HG03571 (cell line): ENCODE measurements around the gene LPIN1.

ENCODE experiments used
- ATAC-seq: cut with Tn5 transposase; IDR thresholded peaks from one replicate; pipeline ENCODE4 v1.9.1; 2021; ENCODE audit not compliant: unreplicated experiment

The LPIN1 gene, protein sequence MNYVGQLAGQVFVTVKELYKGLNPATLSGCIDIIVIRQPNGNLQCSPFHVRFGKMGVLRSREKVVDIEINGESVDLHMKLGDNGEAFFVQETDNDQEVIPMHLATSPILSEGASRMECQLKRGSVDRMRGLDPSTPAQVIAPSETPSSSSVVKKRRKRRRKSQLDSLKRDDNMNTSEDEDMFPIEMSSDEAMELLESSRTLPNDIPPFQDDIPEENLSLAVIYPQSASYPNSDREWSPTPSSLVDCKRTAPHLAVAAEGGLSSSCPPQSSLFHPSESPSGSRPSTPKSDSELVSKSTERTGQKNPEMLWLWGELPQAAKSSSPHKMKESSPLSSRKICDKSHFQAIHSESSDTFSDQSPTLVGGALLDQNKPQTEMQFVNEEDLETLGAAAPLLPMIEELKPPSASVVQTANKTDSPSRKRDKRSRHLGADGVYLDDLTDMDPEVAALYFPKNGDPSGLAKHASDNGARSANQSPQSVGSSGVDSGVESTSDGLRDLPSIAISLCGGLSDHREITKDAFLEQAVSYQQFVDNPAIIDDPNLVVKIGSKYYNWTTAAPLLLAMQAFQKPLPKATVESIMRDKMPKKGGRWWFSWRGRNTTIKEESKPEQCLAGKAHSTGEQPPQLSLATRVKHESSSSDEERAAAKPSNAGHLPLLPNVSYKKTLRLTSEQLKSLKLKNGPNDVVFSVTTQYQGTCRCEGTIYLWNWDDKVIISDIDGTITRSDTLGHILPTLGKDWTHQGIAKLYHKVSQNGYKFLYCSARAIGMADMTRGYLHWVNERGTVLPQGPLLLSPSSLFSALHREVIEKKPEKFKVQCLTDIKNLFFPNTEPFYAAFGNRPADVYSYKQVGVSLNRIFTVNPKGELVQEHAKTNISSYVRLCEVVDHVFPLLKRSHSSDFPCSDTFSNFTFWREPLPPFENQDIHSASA

DNA sequence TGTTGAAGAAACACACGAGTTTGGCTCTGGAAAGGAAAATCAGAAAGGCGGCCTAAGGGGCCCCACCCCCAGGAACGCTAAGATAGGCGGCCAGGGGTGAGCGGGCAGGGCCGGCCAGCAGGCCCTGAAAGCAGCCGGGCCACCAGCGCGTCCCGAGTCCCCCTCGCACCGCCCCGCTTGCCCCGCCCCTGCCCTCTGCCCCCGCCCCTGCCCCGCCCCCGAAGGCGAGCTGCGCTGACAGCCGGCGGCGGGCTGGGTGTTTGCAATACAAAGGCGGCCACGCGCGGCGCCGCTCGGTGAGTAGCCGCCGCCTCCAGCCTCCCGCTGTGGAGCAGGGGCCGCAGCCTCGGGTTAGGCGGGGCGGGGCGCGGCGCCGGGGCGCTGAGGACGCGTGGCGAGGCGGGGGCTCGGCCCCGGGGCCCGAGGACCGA lies at the start of gene LPIN1:
LPIN1 (plus strand) TSS at position 257 of the 431 bp plus-strand sequence. CDS start 18,910 bp downstream, outside the sequence.
- peak; percentile 45 for ATAC-seq

DNA sequence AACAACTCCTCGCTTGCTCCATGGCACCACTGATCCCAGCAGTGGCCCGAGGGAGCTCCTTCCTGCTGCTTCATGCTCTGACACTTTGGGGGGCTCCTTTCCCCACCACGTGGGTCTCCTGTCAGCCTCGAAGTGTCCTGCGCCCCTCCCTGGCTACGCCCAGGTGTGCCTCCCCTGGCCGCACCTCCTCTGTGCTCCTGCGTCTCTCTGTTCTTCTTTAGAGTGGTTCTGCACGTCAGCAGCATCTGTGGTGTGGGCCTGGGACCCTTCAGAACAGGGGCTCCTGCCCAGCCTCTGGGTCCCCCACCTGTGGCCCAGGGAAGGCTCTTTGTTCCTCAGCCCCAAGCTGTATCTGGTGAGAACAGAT lies 49.7 kb upstream of the LPIN1 start:
- no peak for ATAC-seq

DNA sequence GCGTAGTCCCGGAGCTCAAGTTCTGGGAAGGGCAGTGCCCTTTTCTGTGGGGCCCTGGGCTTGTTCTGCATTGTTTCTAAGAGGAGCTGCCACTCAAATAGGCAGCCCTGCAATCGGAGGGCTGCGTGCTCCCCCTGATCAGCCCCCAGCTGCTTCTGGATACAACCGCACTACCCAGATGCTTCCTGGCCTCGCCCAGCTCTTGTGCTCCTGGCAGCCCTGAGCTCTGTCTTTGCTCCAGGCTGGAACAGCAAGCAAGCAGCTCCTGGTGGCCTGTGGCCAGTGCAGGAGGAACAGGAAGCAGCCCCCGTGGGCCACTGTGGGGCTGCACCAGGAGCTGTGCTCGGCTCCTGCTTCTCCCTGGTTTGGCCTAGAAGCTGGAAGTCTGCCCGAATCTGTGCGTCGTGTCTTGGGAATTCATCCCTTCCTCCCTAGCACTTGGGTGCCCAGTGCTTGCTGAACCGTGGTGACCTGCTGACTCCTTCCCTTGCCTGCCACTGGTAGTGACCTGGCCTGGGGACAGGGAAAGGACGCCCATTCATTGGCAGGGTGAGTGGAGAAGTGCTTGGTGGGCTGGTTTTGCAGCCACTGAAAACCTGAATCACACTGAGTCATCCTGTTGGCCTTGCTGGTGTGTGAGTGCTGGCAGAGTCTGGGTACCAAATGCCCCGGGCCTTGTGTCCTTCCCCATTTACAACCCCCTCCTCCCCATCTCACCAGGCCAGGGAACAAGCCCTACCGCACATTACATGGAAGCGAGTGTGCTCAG lies 49.1 kb upstream of the LPIN1 start:
- no peak for ATAC-seq

DNA sequence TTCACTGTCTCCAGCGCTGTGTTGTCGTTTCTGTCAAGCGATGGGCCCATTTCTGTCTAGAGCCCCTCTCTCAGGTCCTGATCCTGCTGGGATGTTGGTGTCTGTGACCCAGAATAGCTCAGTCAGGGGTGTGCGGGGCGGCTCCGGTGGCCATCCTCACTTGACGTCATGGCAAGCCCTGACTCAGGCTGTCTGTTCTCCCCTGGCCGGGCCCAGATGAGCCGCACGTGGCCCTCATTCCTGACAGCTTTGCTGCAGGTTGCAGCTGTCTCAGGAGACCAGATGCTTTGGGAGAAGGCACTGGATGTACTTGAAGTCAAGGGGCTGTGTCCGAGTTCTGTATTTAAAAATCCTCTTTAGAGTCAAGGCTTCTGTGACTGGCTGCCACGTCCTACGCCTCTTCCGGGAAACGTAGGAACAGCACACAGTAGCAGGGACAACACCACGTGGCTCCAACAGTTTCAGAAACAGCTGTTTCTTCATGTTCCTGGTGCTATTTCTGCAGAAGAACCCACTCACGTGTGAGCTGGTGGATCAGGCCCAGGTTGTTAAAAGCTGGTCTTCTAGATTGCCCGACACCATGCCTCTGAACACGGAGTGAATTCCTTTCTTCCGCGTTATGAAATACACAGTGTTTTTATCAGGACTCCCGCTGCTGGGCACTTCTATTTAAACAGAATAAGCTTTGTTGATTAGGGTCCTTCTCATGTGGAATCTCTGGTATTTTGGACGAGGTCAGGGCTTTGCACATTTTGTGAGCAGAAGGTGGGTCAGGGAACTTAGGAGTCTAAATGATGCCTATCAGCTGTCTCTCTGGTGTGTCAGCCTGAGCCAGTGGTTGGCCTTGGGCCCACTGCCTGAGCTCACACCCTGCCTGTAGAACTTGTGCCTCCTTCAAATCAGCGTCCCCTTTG lies 48.2 kb upstream of the LPIN1 start:
- ATAC-seq = no peak

DNA sequence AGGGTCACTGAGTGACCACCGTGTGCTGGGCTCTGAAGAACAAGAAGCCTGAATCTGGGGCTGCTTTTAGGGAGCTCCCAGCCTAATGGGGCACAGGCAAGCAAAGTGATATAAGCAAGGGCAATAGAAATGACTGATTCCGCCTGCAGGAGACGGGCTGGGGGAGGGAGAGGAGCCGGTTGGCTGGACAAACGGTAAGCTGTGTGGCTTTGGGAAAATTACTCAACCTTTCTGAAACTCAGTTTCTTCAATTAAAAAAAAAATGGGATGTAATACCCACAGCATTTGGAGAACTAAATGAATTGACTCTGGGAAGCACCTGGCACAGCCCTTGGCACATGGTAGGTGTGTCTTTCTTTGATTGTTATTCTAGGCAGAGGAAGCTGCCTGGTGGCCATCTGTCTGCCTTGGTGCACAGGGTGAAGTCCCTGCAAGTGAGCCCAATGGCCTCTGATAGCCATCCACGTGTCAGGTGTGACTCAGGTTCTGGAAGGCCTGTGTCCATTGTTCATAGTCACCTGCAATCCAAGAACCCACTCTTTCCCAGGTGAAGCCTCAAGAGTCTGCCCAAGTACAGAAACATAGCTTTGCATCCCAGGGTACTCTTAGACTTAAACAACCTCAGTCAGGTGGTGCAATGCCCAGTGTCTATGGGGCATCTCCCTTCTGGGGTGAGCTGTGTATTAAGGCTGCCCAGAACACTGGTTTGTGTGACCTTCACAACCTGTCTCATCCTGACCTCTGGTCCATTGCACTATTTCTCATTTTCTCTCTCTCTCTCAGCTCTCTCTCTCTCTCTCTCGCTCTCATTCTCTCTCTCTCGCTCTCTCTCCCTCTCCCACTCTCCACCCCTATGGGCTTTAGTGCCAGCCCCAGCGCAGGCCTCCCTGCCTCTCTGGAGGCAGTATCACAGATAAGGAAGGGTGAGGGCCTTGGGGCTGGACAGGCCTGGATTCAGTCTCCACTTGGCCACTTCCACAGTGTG lies 46.5 kb upstream of the LPIN1 start:
- ATAC-seq = no peak

DNA sequence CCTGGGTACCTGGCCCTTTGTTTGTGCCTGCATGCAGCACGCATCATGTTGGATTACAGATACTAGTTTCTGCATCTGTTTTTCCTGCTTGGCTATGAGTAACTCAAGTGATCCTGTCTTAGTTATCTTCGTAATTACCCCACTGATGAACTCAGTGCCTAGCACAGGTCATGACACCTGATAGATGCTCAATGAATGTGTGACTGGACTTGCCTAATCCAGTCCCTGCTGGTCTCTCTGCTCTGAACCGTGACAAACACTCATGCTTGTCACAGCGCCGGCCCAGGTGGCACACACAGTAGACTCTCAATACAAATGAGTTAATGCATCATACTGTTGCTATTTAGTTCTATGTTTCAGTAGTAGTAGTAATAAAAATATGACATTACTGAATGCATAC lies 45.2 kb upstream of the LPIN1 start:
- no peak for ATAC-seq

DNA sequence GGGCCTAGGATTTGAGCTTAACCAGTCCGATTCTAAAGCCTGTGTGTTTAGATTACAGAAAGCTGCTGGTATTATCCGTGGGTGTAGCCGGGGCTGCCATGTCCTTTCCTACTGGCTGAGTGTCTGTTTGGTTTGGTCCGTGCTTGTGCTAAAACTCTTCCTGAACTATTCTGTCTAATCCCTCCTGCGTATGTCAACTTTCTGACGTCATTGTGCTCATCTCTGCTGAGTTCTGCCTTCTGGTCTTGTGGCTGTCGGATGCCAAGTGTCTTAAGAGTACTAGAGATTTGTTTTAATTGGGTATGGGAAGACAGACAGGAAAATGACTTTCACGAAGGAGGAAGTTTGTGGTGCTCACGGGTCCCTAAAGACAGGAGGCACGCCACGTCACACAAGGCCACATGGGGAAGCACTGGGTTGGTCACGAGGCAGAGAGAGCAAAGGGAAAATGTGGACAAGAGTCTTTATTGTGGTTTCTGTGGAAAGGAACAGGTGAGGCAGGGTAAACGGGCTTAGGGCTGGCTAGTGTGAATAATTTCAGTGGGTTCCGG lies 44.6 kb upstream of the LPIN1 start:
- no peak for ATAC-seq

DNA sequence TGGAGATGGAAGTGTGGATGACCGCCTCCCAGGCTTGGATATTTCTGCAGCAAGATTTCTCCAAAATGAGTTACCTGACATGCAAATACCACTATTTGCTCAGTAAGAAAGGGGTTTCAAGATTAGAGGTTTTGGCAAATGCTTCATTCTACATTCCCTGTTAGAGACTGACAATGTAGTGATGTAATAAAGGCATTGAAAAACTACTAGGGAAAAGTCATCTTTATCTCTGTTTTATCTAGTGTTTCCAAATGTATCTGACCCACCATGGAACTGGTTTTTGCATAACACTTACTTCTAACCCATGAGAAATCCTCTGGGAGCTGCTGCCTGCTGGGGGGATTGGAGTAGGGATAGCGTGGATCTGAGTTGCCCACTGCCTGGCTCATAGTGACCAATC lies 43.5 kb upstream of the LPIN1 start:
- no peak for ATAC-seq

DNA sequence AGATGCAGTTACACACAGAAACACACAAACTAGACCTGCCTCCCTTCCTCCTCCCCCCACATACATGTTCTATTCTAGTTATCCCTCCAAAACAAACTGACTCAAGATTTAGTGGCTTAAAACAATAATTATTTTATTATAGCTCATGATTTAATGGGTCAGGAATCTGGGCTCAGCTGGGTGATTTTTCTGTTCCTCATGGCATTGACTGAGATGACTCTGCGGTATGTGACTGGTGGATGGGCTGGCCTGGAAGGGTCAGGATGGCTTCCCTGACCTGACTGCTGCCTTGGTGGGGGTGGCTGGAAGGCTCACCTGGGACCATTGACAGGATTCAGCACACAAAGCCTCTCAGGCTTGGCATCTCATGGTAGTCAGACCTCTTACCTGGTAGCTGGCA lies 42.7 kb upstream of the LPIN1 start:
- ATAC-seq = no peak

DNA sequence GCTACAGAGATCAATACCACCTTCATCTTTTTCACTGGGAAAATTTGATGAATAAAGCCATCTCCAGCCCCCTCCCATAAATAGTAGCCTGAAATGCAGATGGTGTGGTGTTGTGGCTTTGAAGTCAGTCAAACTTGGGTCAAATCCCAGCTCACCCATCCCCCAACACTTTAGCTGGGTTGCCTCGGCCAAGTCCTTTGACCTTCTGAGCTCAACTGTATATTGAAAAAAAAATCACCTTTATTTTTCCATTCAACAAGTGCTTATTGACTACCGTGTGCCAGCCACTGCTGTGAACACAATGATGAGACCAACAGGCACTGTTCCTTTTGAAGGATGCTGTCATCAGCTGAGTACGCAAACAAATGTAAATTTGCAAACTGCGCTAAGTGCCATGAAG lies 41.4 kb upstream of the LPIN1 start:
- no peak for ATAC-seq

DNA sequence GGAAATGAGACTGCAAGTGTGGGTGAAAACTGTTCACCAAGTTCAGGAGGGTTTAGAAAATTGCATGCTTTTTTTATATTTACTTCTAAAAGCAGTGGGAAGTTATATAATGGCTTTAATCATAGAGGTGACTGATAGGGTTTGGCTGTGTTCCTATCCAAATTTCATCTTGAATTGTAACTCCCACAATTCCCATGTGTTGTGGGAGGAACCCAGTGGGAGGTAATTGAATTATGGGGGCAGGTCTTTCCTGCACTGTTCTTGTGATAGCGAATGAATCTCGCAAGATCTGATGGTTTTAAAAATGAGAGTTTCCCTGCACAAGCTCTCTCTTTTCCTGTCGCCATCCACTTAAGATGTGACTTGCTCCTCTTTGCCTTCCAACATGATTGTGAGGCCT lies 40.7 kb upstream of the LPIN1 start:
- no peak for ATAC-seq

DNA sequence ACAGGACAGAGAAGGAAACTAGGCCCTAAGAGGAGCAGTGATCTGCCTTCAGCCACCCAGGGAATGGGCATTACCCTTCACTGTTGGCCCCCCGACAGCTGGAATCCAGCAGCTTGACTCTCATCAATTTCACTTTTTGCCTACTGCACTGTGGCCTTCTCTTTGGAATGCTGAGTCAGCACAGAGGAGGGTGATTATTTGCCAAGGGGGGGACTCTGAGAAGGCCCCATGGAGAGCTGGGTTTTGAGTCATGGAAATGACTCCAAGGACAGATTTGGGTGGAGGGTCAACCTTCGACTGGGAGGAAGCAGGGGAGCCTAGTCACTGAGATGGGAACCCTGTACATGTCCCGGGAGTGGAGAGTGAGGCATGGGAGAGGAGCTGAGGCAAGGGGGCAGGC lies 38.3 kb upstream of the LPIN1 start:
- no peak for ATAC-seq

DNA sequence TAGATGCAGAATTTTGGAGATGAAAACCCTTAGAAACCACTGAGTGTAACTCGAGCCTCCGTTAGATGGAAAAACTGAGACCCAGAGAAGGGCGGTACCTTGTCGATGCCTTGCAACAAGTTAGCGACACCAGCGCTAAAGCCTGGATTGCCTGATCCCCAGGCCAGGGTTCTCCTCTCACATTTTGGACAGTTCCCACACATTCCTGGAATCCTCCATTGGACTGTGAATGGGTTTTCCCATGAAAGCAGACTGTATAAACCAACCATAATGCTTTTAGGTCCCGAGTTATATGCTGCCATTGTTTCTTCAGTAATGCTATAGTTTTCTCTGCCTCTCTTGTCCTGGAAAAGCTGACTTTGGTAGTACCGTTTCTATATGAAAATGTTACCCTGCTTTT lies 37.1 kb upstream of the LPIN1 start:
- ATAC-seq = no peak

DNA sequence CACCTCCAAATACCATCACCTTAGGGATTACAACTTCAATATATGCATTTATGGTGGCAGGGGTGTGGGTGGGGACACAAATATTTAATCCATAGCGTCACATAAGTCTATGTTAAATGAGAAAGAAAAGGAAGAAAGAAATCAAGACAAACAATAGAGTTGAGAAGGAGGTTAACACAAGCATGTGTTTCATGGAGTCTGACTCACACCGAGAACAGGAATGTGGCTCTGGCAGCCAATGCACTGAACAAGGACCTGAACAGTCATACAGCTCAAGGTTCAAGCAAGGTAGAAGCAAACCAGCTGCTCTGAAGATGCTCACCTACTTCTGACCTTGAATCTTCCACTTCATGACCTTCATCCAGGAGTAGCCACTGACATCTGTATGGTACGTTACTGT lies 36.2 kb upstream of the LPIN1 start:
- ATAC-seq = no peak

DNA sequence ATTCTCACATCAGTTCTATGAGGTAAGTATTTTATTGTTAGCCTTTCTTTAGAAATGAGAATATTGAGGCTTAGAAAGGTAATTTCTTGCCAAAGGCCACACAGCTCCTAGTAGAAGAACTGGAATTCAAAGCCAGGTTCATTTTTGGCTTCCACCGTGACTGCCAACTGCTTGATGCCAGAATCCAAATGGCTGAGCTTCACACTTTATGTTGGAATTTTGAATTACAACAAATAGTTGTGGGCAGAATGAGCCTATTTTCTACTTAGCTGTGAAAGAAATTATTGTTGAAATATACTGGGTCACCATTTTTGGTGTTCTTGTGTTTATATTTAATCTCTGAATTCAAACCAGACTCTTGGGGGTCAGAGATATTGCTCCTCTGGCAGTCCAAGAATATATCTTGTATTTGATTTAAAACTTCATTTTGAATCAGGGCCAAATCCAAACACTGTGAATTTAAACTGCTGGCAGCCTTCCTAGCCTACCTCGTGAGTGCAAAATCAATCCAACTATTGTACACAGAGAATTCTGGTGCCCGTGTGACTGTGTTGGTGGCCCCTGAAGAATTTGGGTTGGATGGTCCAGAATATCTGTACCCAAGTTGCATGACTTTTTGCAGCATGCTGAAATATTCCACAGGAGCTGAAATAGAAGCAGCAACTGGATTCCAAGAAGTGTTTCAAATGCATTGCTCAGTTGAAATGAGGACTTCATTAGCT lies 35.6 kb upstream of the LPIN1 start:
- no peak for ATAC-seq

DNA sequence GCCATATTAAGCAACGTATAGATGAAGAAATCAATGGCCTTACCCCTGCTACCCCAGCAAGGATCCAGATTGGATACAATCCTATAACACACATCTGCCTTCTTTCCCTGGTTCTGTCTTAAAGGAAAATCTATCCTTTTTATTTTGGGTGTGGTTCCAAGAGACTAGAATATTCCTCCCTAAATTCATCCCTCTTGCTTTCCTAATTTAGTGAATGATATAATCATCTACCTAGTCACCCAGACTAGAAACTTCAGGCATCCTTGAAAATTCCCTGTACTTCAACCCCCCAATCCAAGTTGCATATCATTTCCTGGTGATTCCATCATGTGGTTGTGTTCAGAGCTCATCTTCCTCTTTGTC lies 35.1 kb upstream of the LPIN1 start:
- no peak for ATAC-seq

DNA sequence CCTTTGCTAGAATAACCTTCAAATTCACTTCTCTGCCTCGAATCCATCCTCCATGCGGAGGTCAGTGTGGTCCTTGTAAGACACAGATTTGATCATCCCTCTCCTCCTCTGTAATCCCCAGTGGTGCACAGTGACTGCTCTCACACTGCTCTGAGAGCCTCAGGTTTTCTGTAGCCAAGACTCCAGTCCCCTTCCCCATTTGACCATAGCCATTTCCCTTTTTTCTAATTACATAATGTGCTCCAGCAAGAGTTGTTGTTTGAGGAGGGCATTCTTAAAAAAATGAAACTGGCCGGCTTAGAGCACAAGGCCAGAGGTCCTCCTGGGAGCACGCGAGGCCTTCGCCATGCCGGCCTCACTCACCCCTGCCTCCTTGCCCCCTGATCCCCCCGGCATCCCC lies 34.7 kb upstream of the LPIN1 start:
- no peak for ATAC-seq

DNA sequence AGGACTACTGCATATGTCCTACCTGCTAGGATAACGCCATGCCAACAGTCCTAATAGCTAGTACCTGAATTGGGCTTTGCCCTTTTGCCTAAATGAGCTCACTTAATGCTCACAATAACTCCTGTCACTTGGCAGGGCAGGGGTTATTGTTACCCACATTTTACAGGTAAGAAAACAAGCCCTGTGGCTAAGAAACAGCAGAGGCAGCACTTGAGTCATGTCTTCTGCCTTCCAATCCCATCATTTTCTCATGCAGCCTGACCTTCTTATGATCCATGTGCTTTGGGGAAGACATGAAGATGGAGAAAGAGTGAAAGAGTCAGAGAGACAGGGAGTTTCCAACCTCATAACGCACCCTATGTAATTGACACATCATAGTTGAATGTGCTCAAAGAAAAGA lies 33.6 kb upstream of the LPIN1 start:
- ATAC-seq = no peak
